GM21786 (cell line): ENCODE measurements around the gene DLX2.
"Not testable (repeated sequence)": the region's sequence is repeated elsewhere in the genome, so short reads cannot be mapped to it uniquely, and the experiment has no call there.

Experiments used
- ATAC-seq: cut with Tn5 transposase; IDR thresholded peaks from one replicate; pipeline ENCODE4 v1.9.1; 2021; ENCODE audit not compliant: unreplicated experiment

Gene DLX2

DNA sequence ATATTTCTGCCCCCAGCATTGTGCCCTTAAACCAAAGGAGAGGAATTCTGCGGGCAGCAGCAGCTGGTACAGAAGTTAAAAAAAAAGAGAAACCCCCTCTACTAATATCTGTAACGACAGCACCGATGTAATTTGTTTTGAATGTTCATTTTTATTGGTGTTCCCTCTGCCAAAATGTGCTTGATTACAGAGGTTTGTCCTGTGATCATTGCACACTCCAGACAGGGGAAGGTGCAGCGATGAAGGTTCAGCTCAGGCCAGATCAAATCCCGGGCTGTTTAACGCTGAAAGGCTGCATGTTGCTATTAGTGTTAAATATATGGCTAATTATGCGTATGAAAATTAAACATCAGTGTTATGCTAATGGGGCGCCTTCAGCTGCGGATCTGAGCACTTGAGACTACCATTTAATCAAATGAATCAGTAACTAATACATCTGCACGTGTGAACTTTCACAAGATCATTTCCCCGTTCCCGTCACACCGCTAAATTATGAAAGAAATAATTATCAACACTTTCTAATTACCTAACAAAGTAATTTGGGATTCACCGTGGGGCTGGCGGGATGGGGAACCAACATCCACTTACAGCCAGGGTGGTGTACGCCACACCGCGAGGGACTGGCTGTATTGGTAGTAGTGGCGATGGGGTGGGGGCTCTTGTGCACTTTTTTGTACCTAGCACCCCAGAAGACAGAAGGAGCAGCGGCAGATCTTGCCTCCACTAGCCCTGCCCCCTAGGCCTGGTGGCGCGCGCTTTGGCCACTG lies 18.9 kb downstream of the DLX2 start:
- ATAC-seq: no peak

- no peak for ATAC-seq
These were observed 19.6 kb downstream of the DLX2 start for GRCh38 chr2:172082944-172083627.

DNA sequence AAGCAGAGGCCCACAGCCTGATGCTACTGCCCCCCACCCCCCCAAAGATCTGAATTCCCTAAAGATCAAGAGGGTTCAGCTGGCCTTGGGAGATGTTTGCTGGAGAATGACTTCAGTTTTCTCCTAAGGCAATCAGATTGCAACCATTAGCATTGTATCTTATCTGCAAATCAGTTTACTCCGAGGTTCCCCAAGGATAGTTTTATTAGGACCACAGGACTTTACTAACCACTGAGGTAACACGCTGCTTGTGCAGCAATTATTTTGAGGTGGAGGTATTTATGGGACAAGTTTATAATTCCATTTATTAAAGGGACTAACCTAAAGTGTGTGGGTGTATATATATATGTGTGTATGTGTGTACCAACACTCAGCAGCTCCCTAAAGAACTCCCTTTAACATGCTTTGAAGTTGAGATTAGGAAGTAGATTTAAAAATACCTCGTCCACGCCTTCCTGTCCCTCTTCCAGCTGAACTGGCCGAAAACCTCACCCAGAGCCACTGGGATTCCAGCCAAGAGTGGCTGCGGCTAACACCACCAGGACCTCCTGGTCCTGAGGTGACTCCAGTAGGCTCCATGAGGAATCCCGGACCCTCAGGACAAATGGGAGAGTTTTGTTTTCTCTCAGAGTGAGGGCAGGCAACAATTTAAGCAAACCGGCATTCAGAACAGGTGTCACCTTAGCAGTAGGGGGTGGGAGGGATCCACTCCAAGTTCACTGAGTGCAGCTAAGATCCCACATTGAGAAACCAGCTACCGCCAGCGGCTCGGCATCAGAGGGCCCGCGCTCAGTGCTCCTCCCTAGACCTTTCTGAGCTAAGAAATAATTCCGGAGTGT lies 20.4 kb downstream of the DLX2 start:
- ATAC-seq: no peak

DNA sequence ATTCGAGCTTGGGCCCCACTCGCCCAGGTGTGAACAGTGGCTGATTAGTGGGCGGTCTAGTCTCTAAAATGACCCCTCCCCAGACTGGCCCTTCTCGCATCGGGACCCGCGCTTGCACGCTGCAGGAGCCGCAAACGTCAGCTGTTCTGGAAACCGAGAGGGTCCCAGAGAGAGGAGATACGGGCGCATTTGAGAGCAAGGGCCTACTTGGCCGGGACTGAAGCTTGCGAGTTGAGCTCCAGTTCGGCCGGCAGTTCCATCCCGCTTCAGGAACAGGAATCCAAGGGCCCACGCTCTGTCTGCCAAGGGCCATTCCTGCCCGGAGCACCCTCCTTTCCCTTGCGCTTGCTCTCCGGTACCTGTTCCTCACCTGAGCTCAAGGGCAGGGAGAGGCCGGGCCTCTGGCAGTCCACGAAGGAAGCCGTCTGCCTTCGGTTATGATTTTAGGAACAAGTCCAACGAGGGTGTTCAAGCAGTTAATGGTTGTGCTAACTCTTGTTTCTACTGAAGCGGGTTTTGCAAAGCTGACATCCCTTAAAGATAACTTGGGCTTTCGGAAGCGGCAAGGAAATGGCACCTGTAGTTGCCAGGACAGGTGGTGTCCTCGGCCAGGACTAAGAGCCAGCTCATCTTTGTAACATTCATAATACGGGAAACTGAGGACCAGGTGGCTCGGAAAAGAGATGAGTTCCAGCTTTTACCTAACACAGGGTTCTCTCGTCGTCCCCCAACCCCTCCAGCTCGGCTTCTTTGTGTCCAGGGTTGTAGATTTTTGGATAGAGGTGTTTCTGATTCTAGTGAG lies 21.3 kb downstream of the DLX2 start:
- no peak for ATAC-seq

GRCh38 chr2:172080641-172081220 lies 22.0 kb downstream of the DLX2 start:
- no peak for ATAC-seq

- ATAC-seq: no peak
These were observed 22.7 kb downstream of the DLX2 start for GRCh38 chr2:172079838-172080640.

GRCh38 chr2:172079416-172079815 lies 23.3 kb downstream of the DLX2 start:
- no peak for ATAC-seq

DNA sequence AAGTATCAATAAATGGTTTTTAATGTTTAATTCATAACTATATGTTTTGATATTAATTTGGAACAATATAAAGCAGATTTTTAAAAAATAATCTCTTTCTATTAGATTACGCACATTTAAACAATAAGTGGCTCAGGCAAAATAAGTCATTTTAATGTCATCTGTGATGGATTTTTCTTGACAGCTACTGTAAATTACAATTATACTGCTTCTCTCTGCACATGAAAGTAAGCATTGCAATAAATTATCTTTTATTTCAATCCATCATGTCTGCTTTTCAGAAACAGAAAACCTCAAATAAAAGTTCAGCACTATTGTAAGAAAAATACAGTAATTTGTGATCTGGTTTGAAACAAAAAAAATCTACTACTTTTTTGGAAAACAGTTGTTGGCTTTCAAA lies 28.4 kb downstream of the DLX2 start:
- ATAC-seq: no peak

- no peak for ATAC-seq
These were observed 29.2 kb downstream of the DLX2 start for GRCh38 chr2:172073518-172073917.

DNA sequence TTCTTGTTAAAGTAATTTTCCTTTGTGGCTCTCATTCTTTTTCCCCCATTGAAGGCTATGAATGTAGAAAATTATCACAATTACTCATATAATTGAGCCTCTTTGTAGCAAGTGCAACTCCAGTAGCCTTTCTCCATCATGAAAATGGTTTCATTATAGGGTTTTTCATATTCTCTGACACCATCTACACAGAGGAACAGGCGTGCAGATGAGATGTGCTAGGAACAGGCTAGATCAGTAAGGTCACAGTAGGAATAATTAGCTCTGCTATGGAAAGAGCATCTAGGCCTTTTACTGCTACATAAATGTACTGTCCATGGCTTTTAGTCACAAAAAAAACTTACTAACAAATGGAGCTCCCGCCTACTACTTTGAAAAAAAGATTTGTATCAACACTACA lies 30.0 kb downstream of the DLX2 start:
- ATAC-seq: no peak

DNA sequence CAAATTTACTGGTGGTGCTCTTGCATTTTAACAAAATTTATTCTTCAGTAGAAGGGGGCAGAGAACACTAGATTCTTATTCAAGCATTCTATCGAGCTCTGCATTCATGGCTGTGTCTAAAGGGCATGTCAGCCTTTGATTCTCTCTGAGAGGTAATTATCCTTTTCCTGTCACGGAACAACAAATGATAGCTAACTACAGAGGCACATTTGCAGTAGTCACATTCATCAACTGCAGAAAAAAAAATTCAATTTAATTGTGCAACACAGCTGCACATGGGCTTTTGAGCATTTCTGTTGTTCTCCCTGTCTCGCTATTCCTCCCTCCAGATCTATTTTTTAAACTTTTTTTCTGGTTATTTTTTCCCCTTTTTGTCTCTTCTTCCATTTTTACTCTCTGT lies 30.4 kb downstream of the DLX2 start:
- no peak for ATAC-seq

DNA sequence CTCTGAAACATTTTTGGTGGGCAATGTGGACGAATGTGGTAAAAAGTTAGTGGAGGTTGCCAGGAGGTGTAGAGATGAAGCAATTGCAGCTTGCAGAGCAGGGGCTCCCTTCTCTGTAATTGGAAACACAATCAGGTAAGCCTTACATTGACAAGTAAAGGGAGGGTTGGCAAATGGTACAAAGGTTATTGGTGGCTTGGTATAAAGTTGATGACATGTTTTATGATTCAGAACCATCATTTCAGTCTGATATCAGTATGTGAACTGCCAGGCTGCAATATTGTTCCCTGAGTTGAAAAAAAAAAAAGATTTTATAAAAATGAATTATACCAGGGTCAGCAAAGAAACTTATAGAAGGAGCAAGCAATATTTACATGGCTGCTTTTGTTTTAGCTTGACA lies 31.8 kb downstream of the DLX2 start:
- ATAC-seq: no peak

GRCh38 chr2:172067905-172068304 lies 34.8 kb downstream of the DLX2 start:
- ATAC-seq: not testable (repeated sequence)

DNA sequence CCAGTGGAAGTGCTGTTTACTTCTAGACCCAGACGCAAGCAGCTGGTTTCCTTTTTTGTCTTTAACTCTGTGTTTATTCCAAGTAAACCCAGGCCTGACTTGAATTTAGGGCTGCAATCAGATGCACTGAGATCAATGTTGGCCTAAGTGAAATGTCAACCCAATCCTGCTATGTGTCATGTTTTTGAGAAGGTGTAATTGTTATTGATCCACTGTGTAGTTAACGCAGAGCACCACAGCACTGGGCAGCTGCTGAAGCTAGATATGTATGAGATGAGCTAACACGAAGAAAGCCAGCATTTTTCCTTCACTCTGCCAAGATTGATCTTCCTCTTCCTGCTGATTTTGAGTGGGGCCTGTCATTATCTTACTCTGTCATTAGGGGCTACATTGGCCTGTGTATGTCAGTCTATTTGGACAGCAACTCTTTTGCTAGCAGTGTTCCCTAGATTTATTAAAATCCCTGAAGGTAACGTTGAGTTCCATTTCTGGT lies 36.3 kb downstream of the DLX2 start:
- ATAC-seq: no peak

GRCh38 chr2:172065111-172065510 lies 37.6 kb downstream of the DLX2 start:
- ATAC-seq: no peak

- ATAC-seq: no peak
These were observed 39.3 kb downstream of the DLX2 start for GRCh38 chr2:172063446-172063845.

DNA sequence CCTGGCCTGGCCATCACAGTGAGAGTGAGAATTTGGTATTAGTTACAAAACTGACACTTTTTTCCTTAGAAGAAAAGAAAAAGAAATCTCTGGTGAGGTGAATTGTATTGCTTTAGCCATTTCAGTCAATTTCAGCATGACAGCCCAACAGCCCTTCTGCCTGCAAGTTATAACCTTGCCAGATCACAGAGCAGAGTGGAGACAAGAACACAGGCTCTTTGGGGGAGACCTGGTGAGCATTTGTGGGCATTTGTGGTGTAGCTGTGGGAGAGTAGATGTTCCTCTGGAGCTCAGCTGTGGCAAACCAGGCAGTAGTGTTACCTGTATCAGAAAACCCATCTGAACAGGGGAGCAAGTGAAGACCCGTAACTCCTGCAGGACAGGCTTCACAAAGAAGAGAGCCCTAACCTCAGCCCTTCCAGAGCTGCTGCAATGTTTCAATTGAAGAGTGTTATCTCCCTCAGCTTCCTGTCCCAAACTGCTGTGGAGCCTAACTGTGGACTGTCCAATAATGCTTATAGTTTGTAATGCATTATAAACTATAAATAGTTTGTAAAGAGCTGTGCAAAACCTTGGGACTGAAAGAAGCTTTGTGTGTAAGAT lies 40.2 kb downstream of the DLX2 start:
- no peak for ATAC-seq

DNA sequence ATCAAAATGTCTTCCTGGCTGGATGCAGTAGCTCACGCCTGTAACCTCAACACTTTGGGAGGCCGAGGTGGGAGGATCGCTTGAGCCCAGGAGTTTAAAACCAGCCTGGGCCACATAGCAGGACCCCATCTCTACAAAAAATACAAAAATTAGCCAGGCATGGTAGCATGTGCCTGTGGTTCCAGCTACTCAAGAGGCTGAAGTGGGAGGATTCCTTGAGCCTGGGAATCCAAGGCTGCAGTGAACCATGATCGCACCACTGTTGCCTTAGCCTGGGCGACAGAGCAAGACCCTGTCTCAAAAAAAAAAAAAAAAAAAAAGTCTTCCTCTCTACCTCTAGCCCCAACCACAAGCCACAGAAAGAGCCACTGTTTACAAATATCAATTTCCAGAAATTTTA lies 42.6 kb downstream of the DLX2 start:
- ATAC-seq: not testable (repeated sequence)

GRCh38 chr2:172058660-172059059 lies 44.0 kb downstream of the DLX2 start:
- ATAC-seq: no peak
